ENCODE results near the gene CLDN5.
A peak's percentile ranks its signal among the peaks of the same experiment; 100 is the strongest.

CLDN5 gene

GRCh38 chr22:19507534-19507861 is 16.7 kb downstream of the CLDN5 start:
- H3K4me3 ChIP-seq (ENCODE audit: low read depth, low read length): no peak overlapping the region
- TF ChIP-seq CTCF (IDR thresholded peaks at IDR 0.05; ENCODE audit: low read depth, low read length, missing control alignments): no peak
- in situ Hi-C loops (cut with HindIII; ENCODE audit: low sequenced_read_pairs): no loop called here
- no peak for DNase-seq (ENCODE audit: low read depth)

GRCh38 chr22:19506212-19506611 is 18.0 kb downstream of the CLDN5 start:
- no peak for TF ChIP-seq CTCF (IDR thresholded peaks at IDR 0.05; ENCODE audit: low read depth, low read length, missing control alignments)
- no peak overlapping the region for H3K4me3 ChIP-seq (ENCODE audit: low read depth, low read length)
- in situ Hi-C loops (cut with HindIII; ENCODE audit: low sequenced_read_pairs): no loop called here
- DNase-seq (ENCODE audit: low read depth): no peak

GRCh38 chr22:19505735-19506126 is 18.5 kb downstream of the CLDN5 start:
- in situ Hi-C loops (cut with HindIII; ENCODE audit: low sequenced_read_pairs): no loop called here

GRCh38 chr22:19504900-19505734 is 19.1 kb downstream of the CLDN5 start:
- no peak for DNase-seq (ENCODE audit: low read depth)
- TF ChIP-seq CTCF (IDR thresholded peaks at IDR 0.05; ENCODE audit: low read depth, low read length, missing control alignments): no peak
- no peak overlapping the region for H3K4me3 ChIP-seq (ENCODE audit: low read depth, low read length)
- in situ Hi-C loops (cut with HindIII; ENCODE audit: low sequenced_read_pairs): no loop called here

More at GRCh38 chr22:19505735-19506126, 18.5 kb downstream of the CLDN5 start:
- TF ChIP-seq CTCF (IDR thresholded peaks at IDR 0.05; ENCODE audit: low read depth, low read length, missing control alignments): no peak
- no peak overlapping the region for H3K4me3 ChIP-seq (ENCODE audit: low read depth, low read length)
- DNase-seq (ENCODE audit: low read depth): no peak

- no peak for DNase-seq (ENCODE audit: low read depth)
- H3K4me3 ChIP-seq (ENCODE audit: low read depth, low read length): no peak overlapping the region
- in situ Hi-C loops (cut with HindIII; ENCODE audit: low sequenced_read_pairs): no loop called here
- peak; percentile 7 for TF ChIP-seq CTCF (IDR thresholded peaks at IDR 0.05; ENCODE audit: low read depth, low read length, missing control alignments)
Observed at GRCh38 chr22:19503869-19504268, 20.3 kb downstream of the CLDN5 start.

- DNase-seq (ENCODE audit: low read depth): no peak
- in situ Hi-C loops (cut with HindIII; ENCODE audit: low sequenced_read_pairs): no loop called here
- no peak for TF ChIP-seq CTCF (IDR thresholded peaks at IDR 0.05; ENCODE audit: low read depth, low read length, missing control alignments)
- no peak overlapping the region for H3K4me3 ChIP-seq (ENCODE audit: low read depth, low read length)
Observed at GRCh38 chr22:19503367-19503766, 20.8 kb downstream of the CLDN5 start.
